HG02970 (cell line): ENCODE measurements around the gene FAM47E.

Source experiments
- ATAC-seq: cut with Tn5 transposase; IDR thresholded peaks from one replicate; pipeline ENCODE4 v1.9.1; 2021; ENCODE audit warnings: mild to moderate bottlenecking, moderate library complexity, moderate number of reproducible peaks; ENCODE audit not compliant: unreplicated experiment, low FRiP score

Gene FAM47E

GRCh38 chr4:76322236-76322635, 70.7 kb downstream of the FAM47E start:
- ATAC-seq: no peak

GRCh38 chr4:76325072-76325471, 73.6 kb downstream of the FAM47E start:
- ATAC-seq: no peak

DNA sequence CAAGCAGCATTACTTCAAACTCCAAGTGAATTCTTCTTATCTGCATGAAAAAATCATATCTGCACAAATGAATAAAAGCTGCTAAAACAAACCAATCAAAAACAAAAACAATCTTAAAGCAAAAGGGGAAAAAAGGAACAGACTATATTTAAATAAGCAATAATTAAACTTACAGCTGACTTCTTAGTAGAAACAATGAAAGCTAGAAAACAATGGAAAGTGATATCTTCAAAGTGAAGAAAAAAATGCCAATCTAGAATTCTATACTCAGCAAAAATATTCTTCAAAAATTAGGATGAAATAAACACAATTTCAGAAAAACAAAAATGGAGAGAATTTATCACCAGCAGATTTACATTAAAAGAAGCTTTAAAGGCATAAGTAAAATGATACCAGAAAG, 75.0 kb downstream of the FAM47E start:
- ATAC-seq: no peak
